GM15510 (cell line): ENCODE measurements around the gene DDIT3.

Source experiments
- POLR2A ChIP-seq: IDR thresholded peaks from 3 replicates; pipeline ENCODE4 v1.6.1; 2011; ENCODE audit warnings: borderline replicate concordance; ENCODE audit not compliant: insufficient read length; ENCODE audit errors: extremely low read depth

DDIT3 gene

GRCh38 chr12:57535764-57536596 is 15.7 kb upstream of the DDIT3 start:
- no peak for TF ChIP-seq POLR2A

GRCh38 chr12:57534991-57535543 is 14.8 kb upstream of the DDIT3 start:
- no peak for TF ChIP-seq POLR2A

- no peak for TF ChIP-seq POLR2A
Measured at GRCh38 chr12:57534250-57534649, 13.9 kb upstream of the DDIT3 start.

DNA sequence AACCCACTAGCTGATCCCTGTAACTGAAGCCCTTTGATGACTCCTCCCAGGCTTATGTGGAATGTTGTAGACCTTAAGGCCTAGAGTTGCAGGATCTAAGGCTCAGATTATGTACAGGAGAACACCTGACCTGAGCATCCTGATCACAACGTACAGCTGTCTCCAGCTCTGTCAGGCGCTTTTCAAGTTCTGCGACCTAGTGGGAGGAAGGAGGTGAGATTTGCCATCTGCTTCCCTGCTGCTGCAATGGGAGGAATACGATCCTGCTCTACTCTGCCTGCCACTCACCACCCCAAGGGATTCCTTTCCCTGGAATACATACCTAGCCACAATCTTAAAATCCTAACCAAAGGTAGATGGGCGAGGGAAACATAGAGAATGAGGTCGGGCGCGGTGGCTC is 12.8 kb upstream of the DDIT3 start:
- no peak for TF ChIP-seq POLR2A

GRCh38 chr12:57531836-57532235 is 11.5 kb upstream of the DDIT3 start:
- TF ChIP-seq POLR2A = no peak

GRCh38 chr12:57530396-57531142 is 10.3 kb upstream of the DDIT3 start:
- TF ChIP-seq POLR2A = no peak

DNA sequence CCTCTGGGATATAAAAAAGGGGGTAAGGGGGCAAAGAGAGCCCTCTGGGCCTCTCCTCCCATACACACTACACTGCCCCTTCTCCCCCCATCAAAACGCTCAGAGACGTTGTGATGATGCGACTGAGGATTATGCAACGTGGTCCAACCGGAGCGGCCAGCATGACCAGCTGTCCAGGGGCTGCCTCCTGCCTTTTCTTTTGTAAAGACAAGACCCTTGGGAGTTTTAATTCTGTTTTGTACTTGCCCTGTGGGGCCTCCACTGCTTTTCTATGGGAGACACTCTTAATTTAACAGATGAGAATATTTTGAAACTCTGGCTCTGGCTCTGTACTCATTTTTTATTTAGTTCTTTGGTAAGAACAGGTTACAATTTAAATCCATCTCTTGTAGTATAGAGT is 9.5 kb upstream of the DDIT3 start:
- no peak for TF ChIP-seq POLR2A

GRCh38 chr12:57528831-57529555 is 8.7 kb upstream of the DDIT3 start:
- no peak for TF ChIP-seq POLR2A

DNA sequence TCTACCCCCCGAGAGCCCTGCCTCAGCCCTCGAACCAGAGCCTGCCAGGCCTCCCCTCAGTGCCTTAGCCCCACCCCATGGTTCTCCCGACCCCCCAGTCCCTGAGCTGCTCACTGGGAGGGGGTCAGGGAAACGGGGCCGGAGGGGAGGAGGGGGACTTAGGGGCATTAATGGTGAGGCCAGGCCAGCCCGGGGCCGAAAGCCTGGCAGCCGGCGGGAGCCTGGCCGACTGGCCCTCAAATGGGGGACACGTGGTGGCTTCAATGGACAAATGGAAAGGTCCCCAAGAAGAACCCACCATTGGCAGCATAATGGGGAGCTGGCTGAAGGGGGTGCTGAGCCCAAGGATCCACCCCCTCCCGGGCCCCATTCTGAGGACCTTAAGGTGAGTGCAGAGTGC is 7.9 kb upstream of the DDIT3 start:
- no peak for TF ChIP-seq POLR2A

DNA sequence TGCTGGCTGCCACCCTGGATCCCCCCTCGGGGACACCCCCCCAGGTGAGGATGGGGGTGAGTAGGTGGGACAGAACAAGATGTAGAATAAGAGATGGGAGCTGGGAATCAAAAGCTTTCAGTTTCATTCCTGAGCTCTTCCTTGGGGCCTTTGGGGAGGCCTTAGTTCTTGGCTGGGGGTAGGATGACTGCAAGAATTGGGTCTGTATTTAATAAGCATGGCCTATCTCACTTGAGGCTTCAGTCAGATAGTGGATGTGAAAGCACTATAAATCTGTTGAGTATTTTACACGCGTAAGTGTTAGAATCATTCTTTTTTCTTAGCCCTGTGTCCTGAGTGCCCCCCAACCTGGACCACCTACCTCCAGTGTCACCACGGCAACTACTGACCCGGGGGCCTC is 6.9 kb upstream of the DDIT3 start:
- no peak for TF ChIP-seq POLR2A

DNA sequence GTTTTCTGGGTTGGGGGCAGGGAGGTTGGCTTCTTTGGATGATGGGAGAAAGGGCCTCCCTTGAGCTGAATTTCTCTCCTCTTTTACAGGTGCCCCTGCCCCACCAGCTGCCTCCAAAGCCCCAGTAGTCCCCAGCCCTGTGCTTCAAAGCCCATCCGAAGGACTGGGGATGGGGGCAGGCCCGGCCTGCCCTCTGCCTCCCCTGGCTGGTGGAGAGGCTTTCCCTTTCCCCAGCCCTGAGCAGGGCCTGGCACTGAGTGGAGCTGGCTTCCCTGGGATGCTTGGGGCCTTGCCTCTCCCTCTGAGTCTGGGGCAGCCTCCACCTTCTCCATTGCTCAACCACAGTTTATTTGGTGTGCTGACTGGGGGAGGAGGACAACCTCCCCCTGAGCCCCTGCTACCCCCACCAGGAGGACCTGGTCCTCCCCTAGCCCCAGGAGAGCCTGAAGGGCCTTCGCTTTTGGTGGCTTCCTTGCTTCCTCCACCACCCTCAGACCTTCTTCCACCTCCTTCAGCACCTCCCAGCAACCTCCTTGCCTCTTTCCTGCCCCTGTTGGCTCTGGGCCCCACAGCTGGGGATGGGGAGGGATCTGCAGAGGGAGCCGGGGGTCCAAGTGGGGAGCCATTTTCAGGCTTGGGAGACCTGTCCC is 6.3 kb upstream of the DDIT3 start:
- TF ChIP-seq POLR2A = no peak

DNA sequence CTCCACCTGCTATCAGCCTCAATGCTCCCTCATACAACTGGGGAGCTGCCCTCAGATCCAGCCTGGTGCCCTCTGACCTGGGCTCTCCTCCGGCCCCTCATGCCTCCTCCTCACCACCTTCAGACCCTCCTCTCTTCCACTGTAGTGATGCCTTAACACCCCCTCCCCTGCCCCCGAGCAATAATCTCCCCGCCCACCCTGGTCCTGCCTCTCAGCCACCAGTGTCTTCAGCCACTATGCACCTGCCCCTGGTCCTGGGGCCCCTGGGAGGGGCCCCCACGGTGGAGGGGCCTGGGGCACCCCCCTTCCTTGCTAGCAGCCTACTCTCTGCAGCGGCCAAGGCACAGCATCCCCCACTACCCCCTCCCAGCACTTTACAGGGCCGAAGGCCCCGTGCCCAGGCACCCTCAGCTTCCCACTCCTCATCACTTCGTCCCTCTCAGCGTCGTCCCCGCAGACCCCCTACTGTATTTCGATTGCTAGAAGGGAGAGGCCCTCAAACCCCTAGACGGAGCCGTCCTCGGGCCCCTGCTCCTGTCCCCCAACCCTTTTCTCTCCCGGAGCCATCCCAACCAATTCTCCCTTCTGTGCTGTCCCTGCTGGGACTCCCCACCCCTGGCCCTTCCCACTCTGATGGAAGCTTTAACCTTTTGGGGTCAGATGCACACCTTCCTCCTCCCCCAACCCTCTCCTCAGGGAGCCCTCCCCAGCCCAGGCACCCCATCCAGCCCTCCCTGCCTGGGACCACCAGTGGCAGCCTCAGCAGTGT is 5.5 kb upstream of the DDIT3 start:
- TF ChIP-seq POLR2A = no peak

DNA sequence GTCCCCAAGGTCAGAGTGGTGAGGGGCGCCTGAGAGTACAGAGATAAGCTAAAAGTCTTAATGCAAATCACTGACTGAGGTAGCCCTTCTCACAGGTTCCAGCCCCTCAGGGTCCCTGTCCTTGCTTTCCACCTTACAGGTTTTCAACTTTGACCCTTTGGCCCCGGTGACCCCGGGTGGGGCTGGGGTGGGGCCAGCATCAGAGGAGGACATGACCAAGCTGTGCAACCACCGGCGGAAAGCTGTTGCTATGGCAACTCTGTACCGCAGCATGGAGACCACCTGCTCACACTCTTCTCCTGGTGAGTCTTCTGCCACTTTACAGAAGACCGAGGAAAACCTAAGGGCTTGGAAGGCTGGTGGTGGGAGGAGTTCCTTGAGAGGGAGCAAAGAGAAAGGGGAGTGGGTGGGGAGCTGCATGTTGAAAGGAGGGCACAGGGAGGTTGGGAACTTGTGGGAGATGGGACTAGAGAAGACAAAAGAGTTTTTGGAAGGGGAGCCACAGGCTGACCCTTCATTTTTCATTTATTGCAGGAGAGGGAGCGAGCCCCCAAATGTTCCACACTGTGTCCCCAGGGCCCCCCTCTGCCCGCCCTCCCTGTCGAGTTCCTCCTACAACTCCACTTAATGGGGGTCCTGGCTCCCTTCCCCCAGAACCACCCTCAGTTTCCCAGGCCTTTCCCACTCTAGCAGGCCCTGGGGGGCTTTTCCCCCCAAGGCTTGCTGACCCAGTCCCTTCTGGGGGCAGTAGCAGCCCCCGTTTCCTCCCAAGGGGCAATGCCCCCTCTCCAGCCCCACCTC is 4.7 kb upstream of the DDIT3 start:
- TF ChIP-seq POLR2A = no peak
